Activated CD4-positive, CD25-positive, alpha-beta regulatory T cell (primary cell): Measurements from ENCODE around the gene VAMP3.

Source experiments
- DNase-seq, 4 experiments: peaks; one replicate each; lab custom pipeline; 2025; lab: John Stamatoyannopoulos, UW

VAMP3 gene, protein sequence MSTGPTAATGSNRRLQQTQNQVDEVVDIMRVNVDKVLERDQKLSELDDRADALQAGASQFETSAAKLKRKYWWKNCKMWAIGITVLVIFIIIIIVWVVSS

DNA sequence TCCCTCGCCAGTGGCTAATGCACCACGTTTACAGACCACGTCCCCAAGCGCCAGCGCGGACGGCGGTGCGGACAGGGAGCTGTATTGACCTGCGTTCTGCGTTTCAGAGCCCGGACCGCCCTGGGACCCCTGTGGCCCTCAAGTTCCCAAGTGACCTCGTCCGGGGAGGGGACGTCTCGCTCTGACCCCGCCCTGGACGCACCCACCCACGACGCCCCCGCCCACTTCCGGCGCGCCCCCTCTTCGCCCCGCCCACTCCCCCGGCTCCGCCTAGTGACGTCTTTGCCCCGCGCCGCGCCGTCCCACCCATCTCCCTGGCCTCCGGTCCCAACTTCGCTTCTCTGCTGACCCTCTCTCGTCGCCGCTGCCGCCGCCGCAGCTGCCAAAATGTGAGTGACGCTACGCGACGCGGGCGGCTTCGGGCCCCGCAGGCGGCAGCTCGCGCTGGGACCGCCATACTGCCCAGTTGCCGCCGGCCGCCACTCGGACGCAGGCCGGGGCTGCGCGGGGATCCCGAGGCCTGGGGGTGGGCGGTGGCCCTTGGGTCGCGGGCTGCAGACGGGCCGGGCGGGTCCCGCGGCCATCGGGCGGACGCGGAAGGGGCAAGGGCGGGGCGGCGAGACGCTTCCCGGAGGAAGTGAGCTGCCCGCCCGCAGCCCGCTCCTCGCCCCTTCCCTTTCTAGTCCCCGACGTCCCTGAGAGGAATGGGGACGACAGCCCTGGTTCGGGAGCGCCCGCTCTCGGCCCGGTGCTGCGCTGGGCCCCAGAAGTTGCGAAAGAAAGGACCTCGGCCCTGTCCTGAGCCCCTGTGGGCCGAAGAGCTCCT, at the start of gene VAMP3:
Gene VAMP3 (plus strand): TSS at position 300 of the 826 bp plus-strand sequence. CDS start 88 bp downstream, at position 388.
- peak; percentile 73 to 88 (median 78) for DNase-seq

DNA sequence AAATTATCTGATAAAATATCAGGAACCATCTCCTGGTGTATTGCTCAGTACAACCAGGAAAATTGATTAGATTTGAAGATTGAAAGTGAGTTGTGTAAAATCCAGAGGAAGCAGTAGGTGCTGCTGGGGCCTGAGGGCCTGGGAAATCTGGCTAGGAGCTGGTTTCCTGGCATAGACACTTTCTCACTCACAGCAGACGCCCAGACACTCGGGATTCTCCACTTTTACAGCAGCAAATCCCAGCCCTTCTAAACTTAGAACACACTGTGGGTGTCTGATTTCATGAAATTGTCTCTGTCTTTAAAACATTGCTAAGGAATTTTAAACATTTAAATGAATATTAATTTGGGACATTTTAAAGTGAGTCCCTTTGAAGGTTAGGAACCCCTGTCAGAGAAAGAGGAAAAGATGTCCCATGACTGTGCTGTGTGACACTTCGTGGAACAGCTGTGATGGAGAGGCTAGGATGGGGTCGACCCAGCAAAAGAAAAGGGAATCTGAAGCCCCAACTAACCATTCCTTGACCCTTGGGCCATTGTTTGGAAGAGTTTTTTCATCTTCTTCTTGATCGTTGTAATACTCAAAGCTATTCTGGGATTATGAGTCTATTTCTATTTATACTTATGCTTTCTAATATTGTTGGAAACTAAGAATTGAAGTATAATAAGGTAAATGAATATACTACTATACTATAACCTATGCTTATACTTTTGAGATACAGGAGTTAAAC, 49.0 kb upstream of the VAMP3 start:
- no peak for DNase-seq

DNA sequence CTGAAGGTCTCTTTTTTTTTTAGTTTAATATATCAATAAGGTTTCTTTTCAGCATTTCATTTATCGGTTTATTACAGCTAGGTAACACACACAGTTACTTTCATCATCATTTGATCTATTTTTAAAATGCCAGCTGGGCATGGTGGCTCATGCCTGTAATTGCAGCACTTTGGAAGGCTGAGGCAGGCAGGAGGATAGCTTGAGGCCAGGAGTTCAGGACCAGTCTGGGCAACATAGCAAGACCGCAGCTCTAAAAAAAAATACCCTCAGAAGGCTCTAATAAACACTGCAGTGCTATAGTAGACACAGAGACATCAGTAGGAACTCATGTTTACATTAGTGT, 48.5 kb upstream of the VAMP3 start:
- no peak for DNase-seq

GRCh38 chr1:7726623-7727022, 44.5 kb upstream of the VAMP3 start:
- no peak for DNase-seq

GRCh38 chr1:7727809-7728471, 43.2 kb upstream of the VAMP3 start:
- no peak for DNase-seq

DNA sequence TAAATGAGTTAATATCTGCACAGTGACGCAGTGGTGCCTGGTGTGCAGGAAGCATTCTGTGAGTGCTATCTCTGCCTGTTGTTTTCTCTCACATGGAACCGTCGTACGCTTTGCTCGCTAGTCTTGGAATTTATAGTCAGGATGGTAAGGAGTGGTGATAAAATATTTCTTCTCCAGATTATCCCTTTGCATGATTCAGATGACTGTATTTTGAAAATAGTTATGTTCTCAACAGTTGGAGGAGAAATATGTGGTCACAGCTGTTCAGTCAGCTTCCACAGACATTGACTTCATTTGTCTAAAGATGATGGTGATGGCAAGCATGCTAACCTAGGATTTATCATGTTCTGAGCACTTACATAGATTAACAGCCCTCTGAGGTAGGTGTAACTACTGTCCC, 41.3 kb upstream of the VAMP3 start:
- no peak for DNase-seq

DNA sequence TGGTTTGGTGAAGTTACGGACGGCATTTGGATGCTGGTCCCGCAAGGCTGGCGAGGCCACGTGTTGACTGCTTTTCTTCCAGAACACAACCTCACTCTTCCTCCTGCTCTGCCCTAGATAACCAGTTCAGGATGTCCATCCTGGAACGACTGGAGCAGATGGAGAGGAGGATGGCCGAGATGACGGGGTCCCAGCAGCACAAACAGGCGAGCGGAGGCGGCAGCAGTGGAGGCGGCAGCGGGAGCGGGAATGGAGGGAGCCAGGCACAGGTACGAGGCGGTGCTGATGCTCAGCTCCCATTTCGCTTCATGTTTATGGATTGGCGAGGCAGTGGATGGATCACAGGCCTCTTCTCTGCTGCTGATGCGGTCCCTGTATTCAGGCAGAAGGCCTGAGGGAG, 38.8 kb upstream of the VAMP3 start:
- DNase-seq, result no peak

- no peak for DNase-seq
These were observed 37.8 kb upstream of the VAMP3 start for GRCh38 chr1:7733276-7733675.

DNA sequence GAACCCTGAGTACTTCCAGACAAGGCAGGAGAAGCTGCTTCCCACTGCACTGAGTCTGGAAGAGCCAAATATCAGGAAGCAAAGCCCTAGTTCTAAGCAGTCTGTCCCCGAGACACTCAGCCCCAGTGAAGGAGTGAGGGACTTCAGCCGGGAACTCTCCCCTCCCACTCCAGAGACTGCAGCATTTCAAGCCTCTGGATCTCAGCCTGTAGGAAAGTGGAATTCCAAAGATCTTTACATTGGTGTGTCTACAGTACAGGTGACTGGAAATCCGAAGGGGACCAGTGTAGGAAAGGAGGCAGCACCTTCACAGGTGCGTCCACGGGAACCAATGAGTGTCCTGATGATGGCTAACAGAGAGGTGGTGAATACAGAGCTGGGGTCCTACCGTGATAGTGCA, 33.1 kb upstream of the VAMP3 start:
- DNase-seq, result no peak

DNA sequence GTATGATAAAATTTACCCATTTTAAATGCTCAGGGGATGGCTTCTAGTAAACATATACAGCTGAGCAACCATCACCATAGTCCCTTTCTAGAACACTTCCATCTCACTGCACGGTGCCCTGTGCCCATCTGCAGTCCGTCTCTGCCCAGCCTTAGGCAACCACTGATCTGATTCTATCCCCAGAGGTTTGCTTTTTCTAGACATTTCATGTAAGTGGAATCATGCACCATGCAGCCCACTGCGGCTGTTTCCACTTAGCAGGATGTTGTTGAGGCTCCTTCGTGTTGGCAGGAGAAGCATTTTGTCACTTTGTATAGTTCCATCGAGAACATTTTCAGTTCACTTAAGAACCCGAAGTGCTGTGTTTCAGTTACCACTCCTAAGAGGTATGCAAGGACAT, 27.8 kb upstream of the VAMP3 start:
- no peak for DNase-seq

GRCh38 chr1:7744882-7745281, 26.2 kb upstream of the VAMP3 start:
- no peak for DNase-seq

- DNase-seq, result no peak
These were observed 25.3 kb upstream of the VAMP3 start for GRCh38 chr1:7745783-7746182.

DNA sequence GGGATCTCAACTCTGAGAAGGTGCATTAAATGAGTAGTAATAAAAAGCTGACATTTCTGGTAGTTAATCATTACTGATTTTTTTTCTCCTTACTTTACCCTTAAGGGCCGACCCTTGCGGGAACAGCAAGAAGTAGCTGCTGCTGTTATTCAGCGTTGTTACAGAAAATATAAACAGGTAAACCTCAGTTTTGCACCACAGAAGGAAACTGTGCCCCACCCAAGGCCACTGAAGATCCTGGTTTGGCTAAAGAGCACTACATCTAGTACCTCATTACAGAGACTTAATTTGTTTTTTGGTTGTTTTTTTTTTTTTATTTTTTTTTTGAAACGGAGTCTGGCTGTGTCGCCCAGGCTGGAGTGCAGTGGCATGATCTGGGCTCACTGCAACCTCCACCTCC, 23.5 kb upstream of the VAMP3 start:
- DNase-seq, result no peak

GRCh38 chr1:7749126-7749525, 22.0 kb upstream of the VAMP3 start:
- no peak for DNase-seq

DNA sequence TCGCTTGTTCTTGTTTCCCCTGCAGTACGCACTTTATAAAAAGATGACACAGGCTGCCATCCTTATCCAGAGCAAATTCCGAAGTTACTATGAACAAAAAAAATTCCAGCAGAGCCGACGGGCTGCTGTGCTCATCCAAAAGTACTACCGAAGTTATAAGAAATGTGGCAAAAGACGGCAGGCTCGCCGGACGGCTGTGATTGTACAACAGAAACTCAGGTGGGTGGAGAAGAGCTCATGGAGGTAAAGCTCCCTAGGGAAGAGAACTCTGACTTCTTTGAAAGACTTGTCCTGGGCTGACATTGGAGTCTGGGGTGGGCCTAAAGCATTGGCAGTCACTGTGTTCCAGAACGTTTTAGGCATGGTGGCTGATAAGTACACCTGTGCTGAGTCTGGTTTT, 19.9 kb upstream of the VAMP3 start:
- no peak for DNase-seq

- peak in 2 of 4 experiments; percentile 8 to 17 for DNase-seq
These were observed 18.3 kb upstream of the VAMP3 start for GRCh38 chr1:7752512-7753417.

GRCh38 chr1:7753641-7754040, 17.5 kb upstream of the VAMP3 start:
- DNase-seq, result no peak

GRCh38 chr1:7754234-7754633, 16.9 kb upstream of the VAMP3 start:
- no peak for DNase-seq

DNA sequence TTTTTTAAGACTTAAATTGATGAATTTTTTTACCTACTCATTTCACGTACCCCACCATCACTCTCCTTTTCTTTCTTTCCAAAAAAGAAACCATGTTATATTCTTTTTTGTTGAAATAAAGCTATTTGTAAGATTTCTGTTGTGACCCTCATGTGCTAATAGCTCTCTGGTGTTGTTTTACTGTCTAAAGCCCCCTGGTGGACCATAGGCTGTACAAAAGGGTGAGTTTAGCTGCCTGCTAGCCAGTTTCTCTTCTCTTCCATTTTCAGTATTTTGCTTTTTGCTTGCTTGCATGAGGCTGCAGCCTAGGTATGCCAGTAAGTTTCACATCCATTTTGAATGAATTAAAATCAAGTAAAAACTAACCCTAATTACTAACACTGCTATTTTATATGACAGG, 15.6 kb upstream of the VAMP3 start:
- no peak for DNase-seq

- DNase-seq, result no peak
These were observed 10.9 kb upstream of the VAMP3 start for GRCh38 chr1:7760245-7760644.

GRCh38 chr1:7761103-7761502, 10.0 kb upstream of the VAMP3 start:
- no peak for DNase-seq

GRCh38 chr1:7767176-7767575, 3.9 kb upstream of the VAMP3 start:
- no peak for DNase-seq
